Natural killer cell (primary cell): ENCODE measurements around the gene CPT2. TPM values are rescaled to one million over a fixed set of nuclear protein-coding genes. Genes with fewer than 3 reads are reported as not detected.
A peak's percentile ranks its signal among the peaks of the same experiment; 100 is the strongest.

Source experiments
- ATAC-seq, 3 donors: fragments of 150-1000 bp in 2 of 3; fragments of 200-7000 bp in 1 of 3; cut with Tn5 transposase; 1 replicate in 1 of 3; 2 replicates in 2 of 3; pipeline ENCODE4 v1.10.0; 2021; ENCODE audit warnings: mild to moderate bottlenecking in 2 of 3, moderate library complexity in 2 of 3
- DNase-seq, 2 donors: peaks; one replicate each; pipeline versions ENCODE4 v3.0.0 to v3.0.0-alpha.2; 2013 to 2021; ENCODE audit warnings: mixed read lengths in 1 of 2
- H3K27ac ChIP-seq: one replicate; pipeline ENCODE4 v1.5.1; 2013; ENCODE audit warnings: mild to moderate bottlenecking, low read length
- H3K27me3 ChIP-seq: one replicate; pipeline ENCODE4 v1.6.1; 2013; ENCODE audit warnings: low read length; ENCODE audit not compliant: control insufficient read depth, insufficient read depth
- H3K36me3 ChIP-seq: one replicate; pipeline ENCODE4 v1.6.1; 2013; ENCODE audit warnings: low read length; ENCODE audit not compliant: control insufficient read depth, insufficient read depth
- H3K4me1 ChIP-seq: one replicate; pipeline ENCODE4 v1.6.1; 2013; ENCODE audit warnings: low read length; ENCODE audit not compliant: control insufficient read depth, insufficient read depth
- H3K4me3 ChIP-seq: one replicate; pipeline ENCODE4 v1.5.1; 2013; ENCODE audit warnings: low read length
- H3K9me3 ChIP-seq: one replicate; pipeline ENCODE4 v1.6.1; 2013; ENCODE audit warnings: low read length; ENCODE audit not compliant: control insufficient read depth, insufficient read depth
- H3K27ac Mint-ChIP-seq, 2 donors: one replicate each; pipeline ENCODE4 v1.8.0; 2022; ENCODE audit warnings: mild to moderate bottlenecking in 2 of 2, mixed read lengths in 2 of 2, moderate library complexity in 1 of 2
- H3K27me3 Mint-ChIP-seq, 2 donors: one replicate each; pipeline ENCODE4 v1.8.0; 2022; ENCODE audit warnings: low read depth in 2 of 2, mixed read lengths in 2 of 2
- H3K36me3 Mint-ChIP-seq: one replicate; pipeline ENCODE4 v1.8.0; 2022; ENCODE audit warnings: mixed read lengths
- H3K4me1 Mint-ChIP-seq, 2 donors: one replicate each; pipeline ENCODE4 v1.8.0; 2022; ENCODE audit warnings: mixed read lengths in 2 of 2
- H3K4me3 Mint-ChIP-seq: one replicate; pipeline ENCODE4 v1.8.0; 2022; ENCODE audit warnings: mild to moderate bottlenecking, moderate library complexity, mixed read lengths
- H3K9me3 Mint-ChIP-seq, 2 donors: one replicate each; pipeline ENCODE4 v1.8.0; 2022; ENCODE audit warnings: mixed read lengths in 2 of 2
- WGBS: methylation state at CpG from one replicate; pipeline ENCODE4 v1.1.7; 2013; ENCODE audit warnings: missing lambda C conversion rate; ENCODE audit not compliant: insufficient coverage; 5-methylcytosine and 5-hydroxymethylcytosine counted together
- intact Hi-C: fragments of 100-400 bp; cut with micrococcal nuclease; formaldehyde crosslinking; loops from one replicate; pipeline ENCODE4 v1.14.2; 2022
- total RNA-seq, 4 donors: library from RNA; stranded (reverse); fragments of 120-200 nt in 1 of 4; gene quantifications; one replicate each; pipeline versions ENCODE4 v1.2.3 to v1.2.4, GENCODE V29; 2013 to 2022
- TF ChIP-seq, protein P1 (sequence below): fragments of 200-600 bp; IDR thresholded peaks from one replicate; pipeline ENCODE4 v1.8.0; 2022; ENCODE audit warnings: antibody characterized with exemption

CPT2 gene
- total RNA-seq, 3 donors from 2014 or later (not counting 1 experiment from before 2014, with no cell fraction given): 7.6 to 11.8 (median 9.0) TPM

DNA sequence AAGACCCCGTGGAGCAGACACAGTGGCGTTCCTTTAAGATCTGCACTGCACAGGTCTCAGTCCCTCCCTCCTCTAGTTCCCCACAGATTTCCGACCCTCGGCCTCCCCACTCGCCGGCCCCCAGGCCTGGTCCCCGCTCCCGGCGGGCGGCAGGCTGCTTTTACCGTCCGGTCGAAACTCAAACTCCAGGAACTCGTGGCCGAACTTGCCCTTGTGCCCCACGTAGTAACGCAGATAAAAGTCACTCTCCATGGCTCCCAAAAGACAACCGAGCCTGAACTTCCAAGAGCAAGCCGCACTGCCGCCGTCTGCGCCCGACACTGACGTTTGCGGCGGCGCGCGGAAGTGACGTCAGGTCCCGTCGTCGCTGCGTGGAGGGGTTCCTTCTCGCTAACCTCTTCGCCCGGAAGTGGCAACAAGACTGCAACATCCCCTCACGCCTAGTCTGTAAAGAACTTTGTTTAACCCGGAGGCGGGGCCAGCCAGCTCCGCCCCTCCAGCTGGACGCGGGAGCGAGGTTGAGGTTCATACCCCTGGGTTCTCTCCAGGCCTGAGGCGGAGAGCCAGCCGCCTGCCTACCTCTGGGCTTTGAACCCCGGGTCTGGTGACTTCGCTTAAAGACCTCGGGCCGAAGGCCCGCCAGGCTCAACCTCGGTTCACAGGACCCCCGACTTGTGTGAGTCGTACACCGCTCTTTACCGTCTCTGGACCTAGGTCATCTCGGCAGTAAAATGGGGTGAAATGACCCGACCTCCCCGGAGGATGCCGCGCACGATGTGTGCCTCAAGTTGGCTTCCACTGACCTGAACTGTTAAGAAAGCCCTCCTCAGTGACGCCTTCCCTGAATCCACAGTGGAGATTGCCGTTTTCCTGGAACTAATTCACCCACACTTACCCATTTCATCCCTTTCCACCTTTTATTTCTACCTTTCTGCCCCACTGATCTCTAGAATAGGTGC, 41.9 kb downstream of the CPT2 start, which contains the start of gene MAGOH:
TSS of gene MAGOH (minus strand) at position 322 of the 959 bp plus-strand sequence. CDS start at position 252, 70 bp downstream.
- Mint-ChIP-seq H3K4me3 (peak within 1 kb of the TSS; percentile 99), H3K27ac (peak within 1 kb of the TSS; percentile 97 to 99), H3K9me3 (no peaks in the 10 kb centered on the region), H3K4me1 (peaks cover 32 to 33% of the 10 kb centered on the region in 2 donors), H3K36me3 (no peaks in the 10 kb centered on the region), H3K27me3 (no peaks in the 10 kb centered on the region)
- Histone ChIP-seq H3K9me3 (no peaks in the 10 kb centered on the region), H3K36me3 (peaks cover 20% of the 10 kb centered on the region), H3K4me1 (peaks cover 23% of the 10 kb centered on the region), H3K4me3 (peak within 1 kb of the TSS; percentile 65), H3K27ac (peak within 1 kb of the TSS; percentile 70), H3K27me3 (no peaks in the 10 kb centered on the region)
- intact Hi-C loops: loop anchor here (1.0 to 5.0 kb wide), 3 partner anchors 18 to 599 kb away; partner anchors contain the start of genes CPT2, CZIB and NDC1
- ATAC-seq (peak; percentile 99), DNase-seq (peak; percentile 97 to 98)
- 8% methylated on average over 64 of the region's 64 CpGs for WGBS
- TF ChIP-seq, protein P1, sequence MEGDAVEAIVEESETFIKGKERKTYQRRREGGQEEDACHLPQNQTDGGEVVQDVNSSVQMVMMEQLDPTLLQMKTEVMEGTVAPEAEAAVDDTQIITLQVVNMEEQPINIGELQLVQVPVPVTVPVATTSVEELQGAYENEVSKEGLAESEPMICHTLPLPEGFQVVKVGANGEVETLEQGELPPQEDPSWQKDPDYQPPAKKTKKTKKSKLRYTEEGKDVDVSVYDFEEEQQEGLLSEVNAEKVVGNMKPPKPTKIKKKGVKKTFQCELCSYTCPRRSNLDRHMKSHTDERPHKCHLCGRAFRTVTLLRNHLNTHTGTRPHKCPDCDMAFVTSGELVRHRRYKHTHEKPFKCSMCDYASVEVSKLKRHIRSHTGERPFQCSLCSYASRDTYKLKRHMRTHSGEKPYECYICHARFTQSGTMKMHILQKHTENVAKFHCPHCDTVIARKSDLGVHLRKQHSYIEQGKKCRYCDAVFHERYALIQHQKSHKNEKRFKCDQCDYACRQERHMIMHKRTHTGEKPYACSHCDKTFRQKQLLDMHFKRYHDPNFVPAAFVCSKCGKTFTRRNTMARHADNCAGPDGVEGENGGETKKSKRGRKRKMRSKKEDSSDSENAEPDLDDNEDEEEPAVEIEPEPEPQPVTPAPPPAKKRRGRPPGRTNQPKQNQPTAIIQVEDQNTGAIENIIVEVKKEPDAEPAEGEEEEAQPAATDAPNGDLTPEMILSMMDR: no peak

DNA sequence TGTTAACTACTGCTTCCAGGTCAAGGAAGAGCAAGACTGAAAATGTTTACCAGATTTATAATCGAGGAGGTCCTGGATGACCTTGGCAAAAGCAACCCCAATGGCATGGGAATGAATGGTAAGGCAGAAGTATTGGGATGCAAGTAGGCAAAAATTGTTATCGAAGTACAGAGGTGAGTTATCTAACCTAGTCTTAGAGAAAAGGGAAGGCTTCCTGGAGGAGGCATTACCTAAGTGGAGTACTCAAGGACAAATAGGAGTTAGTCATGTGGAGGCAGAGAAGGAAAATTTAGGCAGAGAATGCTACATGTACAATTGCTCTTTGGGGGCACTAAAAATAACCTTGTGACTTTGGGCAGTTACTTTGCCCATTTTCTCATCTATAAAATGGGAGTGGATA, 45.2 kb downstream of the CPT2 start:
- Histone ChIP-seq H3K27me3 (no peaks in the 10 kb centered on the region), H3K27ac (no peak overlapping the region), H3K9me3 (no peaks in the 10 kb centered on the region), H3K36me3 (no peaks in the 10 kb centered on the region), H3K4me3 (no peak overlapping the region), H3K4me1 (peaks cover 18% of the 10 kb centered on the region)
- H3K27ac Mint-ChIP-seq: no peak overlapping the region
- no peaks in the 10 kb centered on the region for H3K27me3 Mint-ChIP-seq
- H3K4me1 Mint-ChIP-seq: peaks cover 20% of the 10 kb centered on the region in 2 donors
- DNase-seq: no peak
- H3K4me3 Mint-ChIP-seq: no peak overlapping the region
- TF ChIP-seq, protein P1: no peak
- no peaks in the 10 kb centered on the region for H3K9me3 Mint-ChIP-seq
- no peaks in the 10 kb centered on the region for H3K36me3 Mint-ChIP-seq
- 100% methylated on average over 2 of the region's 2 CpGs for WGBS
- ATAC-seq: no peak
- intact Hi-C loops: no loop called here

DNA sequence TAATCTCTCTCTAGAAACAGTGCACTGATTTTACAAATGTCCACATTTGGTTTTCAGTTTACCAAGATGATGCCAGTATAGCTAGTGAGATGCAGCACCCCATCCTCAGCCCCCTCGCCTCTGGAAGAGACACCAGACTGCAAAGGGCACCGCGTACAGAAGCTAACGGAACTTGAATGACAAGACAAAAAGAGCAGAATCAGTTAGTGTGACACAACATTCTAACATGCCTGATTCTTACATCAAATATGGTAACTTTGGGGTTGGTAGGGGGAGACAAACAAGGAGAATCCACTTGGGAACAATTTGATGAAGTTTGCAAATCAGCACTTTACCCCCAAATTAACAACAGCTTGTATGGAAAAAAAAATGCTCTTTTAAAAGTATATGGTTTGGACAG, 45.8 kb downstream of the CPT2 start:
- Mint-ChIP-seq H3K27ac (no peak overlapping the region), H3K4me1 (peaks cover 18 to 19% of the 10 kb centered on the region in 2 donors), H3K36me3 (no peaks in the 10 kb centered on the region), H3K9me3 (no peaks in the 10 kb centered on the region), H3K4me3 (no peak overlapping the region), H3K27me3 (no peaks in the 10 kb centered on the region)
- no peak overlapping the region for H3K4me3 ChIP-seq
- no peak overlapping the region for H3K27ac ChIP-seq
- no peaks in the 10 kb centered on the region for H3K27me3 ChIP-seq
- WGBS: 95% methylated on average over 4 of the region's 4 CpGs
- H3K9me3 ChIP-seq: no peaks in the 10 kb centered on the region
- intact Hi-C loops: no loop called here
- peaks cover 13% of the 10 kb centered on the region for H3K4me1 ChIP-seq
- TF ChIP-seq, protein P1: no peak
- no peaks in the 10 kb centered on the region for H3K36me3 ChIP-seq
- DNase-seq: no peak
- ATAC-seq: no peak
